ENCODE results near the gene KHK. TPM values are rescaled to one million over a fixed set of nuclear protein-coding genes. Genes with fewer than 3 reads are reported as not detected.
A peak's percentile ranks its signal among the peaks of the same experiment; 100 is the strongest.

KHK gene
- total and polyA plus RNA-seq, 9 of the 15 experiments (the other 6 are each of a cell fraction or from before 2014, with no cell fraction given): 1.5 to 10.7 (median 5.2) TPM

DNA sequence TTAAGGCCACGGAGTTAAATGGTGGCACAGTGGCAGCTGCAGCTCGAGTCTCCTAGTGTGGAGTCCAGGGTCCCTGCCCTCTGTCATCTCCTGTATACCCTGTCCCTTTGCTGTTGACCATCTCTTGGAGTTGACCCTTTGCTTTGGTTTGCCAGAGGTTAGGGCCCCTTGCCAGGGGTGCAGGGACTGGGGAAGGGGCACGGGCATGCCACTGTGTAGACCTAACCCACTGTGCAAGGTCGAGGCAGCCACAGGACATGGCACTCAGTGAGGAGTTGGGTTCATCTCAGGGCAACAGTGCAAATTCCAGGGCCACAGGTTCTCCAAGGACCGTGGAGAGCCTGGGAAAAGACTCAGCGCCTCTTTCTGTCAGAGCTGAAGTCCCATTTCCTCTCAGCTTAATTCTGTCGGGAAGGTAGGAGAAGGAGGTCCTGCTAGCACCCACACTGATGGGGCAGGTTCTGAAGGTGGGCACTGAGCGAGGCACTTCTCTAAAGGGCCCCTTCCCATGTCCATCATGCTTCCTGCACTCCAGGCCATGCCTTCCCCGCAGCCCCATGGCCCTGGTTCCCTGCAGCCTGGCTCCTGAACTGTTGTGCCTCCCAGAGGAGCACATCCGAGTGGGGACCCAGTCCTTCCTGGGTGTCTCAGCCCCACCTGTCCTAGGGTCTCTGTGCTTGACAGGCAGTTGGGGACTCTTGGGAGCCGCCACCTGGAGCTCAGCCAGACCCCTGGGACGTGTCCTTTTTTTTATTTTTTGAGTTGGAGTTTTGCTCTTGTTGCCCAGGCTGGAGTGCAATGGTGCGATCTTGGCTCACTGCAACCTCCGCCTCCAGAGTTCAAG is 2.8 kb downstream of the KHK start:
- Histone ChIP-seq H3K4me3 (no peak overlapping the region), H3K4me1 (replicated peaks in 1 of 2; ENCODE audit: control insufficient read depth in 2 of 2, insufficient read depth in 2 of 2, low read length in 2 of 2) (peaks cover 47 to 62% of the 10 kb centered on the region in 2 experiments), H3K27me3 (ENCODE audit: control insufficient read depth in 2 of 2, insufficient read depth in 2 of 2, low read length in 2 of 2) (no peaks in the 10 kb centered on the region), H3K4me2 (ENCODE audit: insufficient read depth, low read length) (peak overlapping the region; percentile 44; the same call in 1 of the 2 replicates), H2AFZ (ENCODE audit: low read depth, low read length) (peak overlapping the region; percentile 75; the same call in 1 of the 2 replicates), H4K20me1 (replicated peaks; ENCODE audit: control insufficient read depth, insufficient read depth, low read length) (no peaks in the 10 kb centered on the region), H3K36me3 (ENCODE audit: control insufficient read depth, insufficient read depth, low read length) (no peaks in the 10 kb centered on the region; the same call in 2 of the 3 replicates), H3K9me1 (ENCODE audit: control insufficient read depth, insufficient read depth, low read length) (no peaks in the 10 kb centered on the region), H3K27ac (ENCODE audit: extremely low read depth, low read depth, low read length) (no peak overlapping the region; the same call in 2 of the 3 replicates), H3K9ac (ENCODE audit: insufficient read depth in 1 of 2, low read depth in 2 of 2, low read length in 2 of 2) (peak overlapping the region; percentile 40 to 74; a peak in 3 of 4 replicates), H3K79me2 (ENCODE audit: control insufficient read depth, insufficient read depth, low read length) (peaks cover 13% of the 10 kb centered on the region; the same call in 2 of the 3 replicates), H3K9me3 (replicated peaks; ENCODE audit: control insufficient read depth, insufficient read depth, low read depth, low read length) (no peaks in the 10 kb centered on the region)
- no peak for FAIRE-seq
- 59% methylated on average over 13 of the region's 14 CpGs for WGBS (ENCODE audit: insufficient coverage, low coverage, missing lambda C conversion rate)
- POLR2A ChIA-PET: interaction anchor here (0.6 to 1.0 kb wide), 2 partner anchors 122 to 146 kb away, joined by 3 to 4 read pairs; no protein-coding TSS in a partner anchor
- intact Hi-C loops (cut with micrococcal nuclease) (no loop called here), in situ Hi-C loops (cut with MboI) (loop anchor here (5.0 kb wide), 1 partner anchor 127 kb away; no protein-coding TSS in a partner anchor)
- CTCF ChIA-PET (ENCODE audit: low intra/inter-chr PET ratio): no interaction called here
- TF ChIP-seq BDP1 (IDR thresholded peaks at IDR 0.05; ENCODE audit: insufficient read depth, insufficient read length): no peak
- TF ChIP-seq, protein P1, sequence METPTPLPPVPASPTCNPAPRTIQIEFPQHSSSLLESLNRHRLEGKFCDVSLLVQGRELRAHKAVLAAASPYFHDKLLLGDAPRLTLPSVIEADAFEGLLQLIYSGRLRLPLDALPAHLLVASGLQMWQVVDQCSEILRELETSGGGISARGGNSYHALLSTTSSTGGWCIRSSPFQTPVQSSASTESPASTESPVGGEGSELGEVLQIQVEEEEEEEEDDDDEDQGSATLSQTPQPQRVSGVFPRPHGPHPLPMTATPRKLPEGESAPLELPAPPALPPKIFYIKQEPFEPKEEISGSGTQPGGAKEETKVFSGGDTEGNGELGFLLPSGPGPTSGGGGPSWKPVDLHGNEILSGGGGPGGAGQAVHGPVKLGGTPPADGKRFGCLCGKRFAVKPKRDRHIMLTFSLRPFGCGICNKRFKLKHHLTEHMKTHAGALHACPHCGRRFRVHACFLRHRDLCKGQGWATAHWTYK (CRISPR knock-in tag; IDR thresholded peaks at IDR 0.05): 0 out of 2 replicates have a peak, but pooled peaks have one; percentile 63
- BruUV-seq (replicated peaks): no TSS peak
- DNase-seq (ENCODE audit: extremely low read depth in 1 of 4, low spot score in 3 of 4): no peak
- no peak for ATAC-seq
